IMR-90 (cell line): ENCODE results near the gene KRTAP5-5. TPM values are rescaled to one million over a fixed set of nuclear protein-coding genes. Genes with fewer than 3 reads are reported as not detected.

Source experiments
- ATAC-seq: fragments of 200-7000 bp; cut with Tn5 transposase; 2 replicates; pipeline ENCODE4 v1.9.1; 2020; ENCODE audit warnings: low read depth, mild to moderate bottlenecking, moderate library complexity
- BruUV-seq: library from RNA; stranded (reverse); fragments of 400-500 nt; replicated peaks from 2 replicates; lab custom pipeline; 2021; lab: Mats Ljungman, UMichigan
- CTCF ChIA-PET: fragments of 300-600 bp; formaldehyde crosslinking; extraction: SDS; loops from one replicate; lab custom pipeline; 2021; ENCODE audit warnings: antibody characterized with exemption; lab: Yijun Ruan, JAX
- POLR2A ChIA-PET: fragments of 300-600 bp; sonication (Branson Sonifier 250); formaldehyde crosslinking; loops from one replicate; lab custom pipeline; 2022; ENCODE audit warnings: antibody characterized with exemption; ENCODE audit not compliant: unreplicated experiment; lab: Charles Lee
- DNase-seq: peaks from one replicate; pipeline ENCODE4 v3.0.0; 2013
- H2AFZ ChIP-seq: replicated peaks from 2 replicates; pipeline ENCODE3; 2013; ENCODE audit warnings: low read length, mild to moderate bottlenecking; ENCODE audit not compliant: poor library complexity
- H2AK5ac ChIP-seq: 2 replicates; pipeline ENCODE4 v1.6.1; 2013; ENCODE audit warnings: low read depth, low read length, inconsistent platforms
- H2AK9ac ChIP-seq: replicated peaks from 2 replicates; pipeline ENCODE3; 2013; ENCODE audit warnings: mild to moderate bottlenecking, low read depth, low read length, moderate library complexity; ENCODE audit not compliant: poor library complexity
- H2BK120ac ChIP-seq: 2 replicates; pipeline ENCODE4 v1.6.1; 2013; ENCODE audit warnings: low read depth, low read length, inconsistent platforms
- H2BK15ac ChIP-seq: 3 replicates; pipeline ENCODE4 v1.6.1; 2013; ENCODE audit warnings: low read depth, low read length, inconsistent platforms
- H2BK20ac ChIP-seq: 2 replicates; pipeline ENCODE4 v1.6.1; 2013; ENCODE audit warnings: low read depth, mild to moderate bottlenecking, inconsistent platforms, low read length, moderate library complexity
- H2BK5ac ChIP-seq: 2 replicates; pipeline ENCODE4 v1.6.1; 2013; ENCODE audit warnings: mild to moderate bottlenecking, low read depth, low read length, inconsistent platforms; ENCODE audit not compliant: poor library complexity, severe bottlenecking
- H3K14ac ChIP-seq: replicated peaks from 2 replicates; pipeline ENCODE4 v1.6.1; 2013; ENCODE audit warnings: low read depth, low read length, inconsistent platforms
- H3K18ac ChIP-seq: 2 replicates; pipeline ENCODE4 v1.6.1; 2013; ENCODE audit warnings: low read depth, low read length, control low read depth
- H3K23ac ChIP-seq: 2 replicates; pipeline ENCODE4 v1.6.1; 2013; ENCODE audit warnings: low read depth, low read length, inconsistent platforms
- H3K27ac ChIP-seq: 2 replicates; pipeline ENCODE4 v1.5.1; 2013; ENCODE audit warnings: mild to moderate bottlenecking, control low read depth, low read length; ENCODE audit not compliant: insufficient read depth
- H3K27me3 ChIP-seq: 2 replicates; pipeline ENCODE4 v1.6.1; 2013; ENCODE audit warnings: low read length; ENCODE audit not compliant: control insufficient read depth, insufficient read depth
- H3K36me3 ChIP-seq: 2 replicates; pipeline ENCODE4 v1.6.1; 2013; ENCODE audit warnings: low read length, mixed read lengths; ENCODE audit not compliant: control insufficient read depth, insufficient read depth
- H3K4ac ChIP-seq: 2 replicates; pipeline ENCODE4 v1.6.1; 2013; ENCODE audit warnings: low read depth, low read length, inconsistent platforms
- H3K4me1 ChIP-seq: 2 replicates; pipeline ENCODE4 v1.6.1; 2013; ENCODE audit warnings: low read length, mixed read lengths; ENCODE audit not compliant: control insufficient read depth, insufficient read depth
- H3K4me2 ChIP-seq: 2 replicates; pipeline ENCODE4 v1.6.1; 2013; ENCODE audit warnings: low read depth, mild to moderate bottlenecking, control low read depth, low read length, moderate library complexity
- H3K4me3 ChIP-seq: 2 replicates; pipeline ENCODE4 v1.5.1; 2013; ENCODE audit warnings: low read depth, mild to moderate bottlenecking, control low read depth, low read length, moderate library complexity; ENCODE audit not compliant: insufficient read depth
- H3K56ac ChIP-seq: 2 replicates; pipeline ENCODE4 v1.6.1; 2013; ENCODE audit warnings: low read length, inconsistent platforms; ENCODE audit not compliant: insufficient read depth; ENCODE audit errors: extremely low read depth
- H3K79me1 ChIP-seq, 2 experiments: 2 replicates each; pipeline ENCODE4 v1.6.1; 2013; ENCODE audit warnings: low read length in 2 of 2, inconsistent platforms in 1 of 2, low read depth in 1 of 2
- H3K9ac ChIP-seq: 2 replicates; pipeline ENCODE4 v1.6.1; 2013; ENCODE audit warnings: low read depth, low read length, control low read depth
- H3K9me1 ChIP-seq: 2 replicates; pipeline ENCODE4 v1.6.1; 2013; ENCODE audit warnings: low read length, inconsistent platforms; ENCODE audit not compliant: insufficient read depth
- H3K9me3 ChIP-seq: 2 replicates; pipeline ENCODE4 v1.6.1; 2013; ENCODE audit warnings: low read length; ENCODE audit not compliant: control insufficient read depth, insufficient read depth
- H4K20me1 ChIP-seq: 2 replicates; pipeline ENCODE4 v1.6.1; 2013; ENCODE audit warnings: low read length, inconsistent platforms; ENCODE audit not compliant: insufficient read depth
- H4K5ac ChIP-seq: 2 replicates; pipeline ENCODE4 v1.6.1; 2013; ENCODE audit warnings: mild to moderate bottlenecking, low read depth, low read length, control low read depth
- H4K8ac ChIP-seq, 2 experiments: 2 replicates each; pipeline ENCODE4 v1.6.1; 2013; ENCODE audit warnings: low read depth in 2 of 2, low read length in 2 of 2, control low read depth in 1 of 2, inconsistent platforms in 1 of 2
- H4K91ac ChIP-seq: 2 replicates; pipeline ENCODE4 v1.6.1; 2013; ENCODE audit warnings: low read depth, low read length, inconsistent platforms; ENCODE audit not compliant: insufficient read depth
- BHLHE40 ChIP-seq: fragments of 150-350 bp; IDR thresholded peaks from 2 replicates; pipeline ENCODE4 v1.6.1; 2016; ENCODE audit warnings: mild to moderate bottlenecking, low read depth, low read length
- CEBPB ChIP-seq: IDR thresholded peaks from 2 replicates; pipeline ENCODE4 v1.6.1; 2012; ENCODE audit warnings: low read depth, low read length, improper control_type of control experiment
- FOS ChIP-seq: fragments of 150-350 bp; IDR thresholded peaks from 2 replicates; pipeline ENCODE4 v1.6.1; 2016; ENCODE audit warnings: low read depth, low read length
- MAFK ChIP-seq: IDR thresholded peaks from 2 replicates; pipeline ENCODE4 v1.6.1; 2012; ENCODE audit warnings: low read depth, low read length, improper control_type of control experiment
- MAZ ChIP-seq: IDR thresholded peaks from 2 replicates; pipeline ENCODE4 v1.6.1; 2012; ENCODE audit warnings: low read depth, mild to moderate bottlenecking, low read length, improper control_type of control experiment, moderate library complexity, borderline replicate concordance
- MXI1 ChIP-seq: IDR thresholded peaks from 2 replicates; pipeline ENCODE4 v1.6.1; 2012; ENCODE audit warnings: low read depth, mild to moderate bottlenecking, low read length, moderate library complexity, borderline replicate concordance
- NFE2L2 ChIP-seq: fragments of 150-350 bp; IDR thresholded peaks from 2 replicates; pipeline ENCODE4 v1.6.1; 2016; ENCODE audit warnings: low read depth, mild to moderate bottlenecking, low read length
- POLR2A ChIP-seq: IDR thresholded peaks from 2 replicates; pipeline ENCODE4 v1.6.1; 2012; ENCODE audit warnings: mild to moderate bottlenecking, low read depth, low read length
- RFX5 ChIP-seq: IDR thresholded peaks from 2 replicates; pipeline ENCODE4 v1.8.0; 2012; ENCODE audit warnings: low read depth, mild to moderate bottlenecking, low read length, moderate library complexity
- WGBS, 2 experiments: methylation state at CpG; one replicate each; pipeline versions ENCODE4 v1.1.5 to v1.1.7; 2013; ENCODE audit warnings: missing lambda C conversion rate in 2 of 2; ENCODE audit not compliant: insufficient read length in 1 of 2; ENCODE audit errors: extremely low coverage in 2 of 2; 5-methylcytosine and 5-hydroxymethylcytosine counted together
- dilution Hi-C: fragments of 300-500 bp; cut with HindIII; formaldehyde crosslinking; loops from one replicate; pipeline ENCODE4 v1.14.3; 2018; ENCODE audit warnings: low sequenced_read_pairs; ENCODE audit not compliant: unreplicated experiment
- in situ Hi-C: fragments of 300-500 bp; cut with MboI; formaldehyde crosslinking; loops from 3 replicates; pipeline ENCODE4 v1.14.3; 2019; ENCODE audit warnings: low sequenced_read_pairs, inconsistent platforms, mixed read lengths
- intact Hi-C: fragments of 100-400 bp; cut with micrococcal nuclease; formaldehyde crosslinking; loops from 2 replicates; pipeline ENCODE4 v1.10.0; 2022
- polyA plus RNA-seq, 3 experiments: library from polyadenylated mRNA; depleted of rRNA; stranded (reverse); fragments of >200 nt; gene quantifications; 2 replicates each; pipeline ENCODE4 v1.2.3, GENCODE V29; 2012; ENCODE audit warnings: low replicate concordance in 1 of 3
- total RNA-seq: library from RNA; depleted of rRNA; stranded (reverse); fragments of >200 nt; gene quantifications from 2 replicates; pipeline ENCODE4 v1.2.3, GENCODE V29; 2012
- TF ChIP-seq, protein P1 (sequence below): fragments of 150-350 bp; IDR thresholded peaks from 2 replicates; pipeline ENCODE4 v1.6.1; 2017; ENCODE audit warnings: mild to moderate bottlenecking, antibody characterized with exemption, low read length, low read depth
- TF ChIP-seq, protein P2 (sequence below): conservative IDR thresholded peaks from 2 replicates; pipeline ENCODE4 v1.5.1; 2012; ENCODE audit warnings: mild to moderate bottlenecking, low read depth, low read length, improper control_type of control experiment
- TF ChIP-seq, protein P3 (sequence below): fragments of 150-350 bp; IDR thresholded peaks from 2 replicates; pipeline ENCODE4 v1.6.1; 2016; ENCODE audit warnings: low read depth, mild to moderate bottlenecking, low read length, moderate library complexity, borderline replicate concordance

KRTAP5-5 gene
- total and polyA plus RNA-seq, 2 of the 4 experiments (the other 2 are of a cell fraction): not detected

DNA sequence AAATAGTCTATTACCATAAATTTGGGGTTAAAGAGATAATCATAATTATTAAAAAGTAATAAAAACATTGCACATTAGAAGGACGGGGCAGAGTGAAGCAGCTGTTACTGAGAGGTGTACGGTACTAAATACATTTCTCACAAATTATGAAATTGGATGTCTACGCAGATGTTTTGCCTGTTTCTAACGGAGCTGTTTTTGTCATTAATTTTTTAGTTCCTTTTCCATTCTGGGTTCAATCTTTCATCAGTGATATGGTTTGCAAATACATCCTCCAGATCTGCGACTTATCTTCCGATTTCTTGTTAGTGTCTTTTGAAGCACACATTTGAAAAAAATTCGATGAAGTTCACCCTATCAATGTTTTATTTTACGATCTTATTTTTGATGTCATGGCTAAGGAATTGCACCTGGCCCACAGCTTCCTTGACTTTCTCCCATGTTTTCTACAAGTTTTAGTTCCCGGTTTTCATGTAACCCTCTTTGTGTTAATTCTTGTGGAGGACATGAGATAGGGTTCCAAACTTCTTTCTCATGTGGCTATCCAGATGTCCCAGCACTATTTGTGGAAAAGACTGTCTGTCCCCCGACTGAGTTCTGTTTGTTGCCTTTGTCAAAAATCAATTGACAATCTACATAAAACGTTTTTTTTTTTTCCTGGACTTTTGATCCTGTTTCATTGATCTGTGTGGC lies 46.1 kb downstream of the KRTAP5-5 start:
- no peak overlapping the region for H2AFZ ChIP-seq
- dilution Hi-C loops (no loop called here), intact Hi-C loops (no loop called here), in situ Hi-C loops (no loop called here)
- 50% methylated on average over 1 of the region's 11 CpGs; no CpG with 5 or more reads in 1 of the 2 experiments for WGBS, 2 experiments
- no peak overlapping the region for H3K4ac ChIP-seq
- H4K20me1 ChIP-seq: no peaks in the 10 kb centered on the region
- H3K27me3 ChIP-seq: peaks cover 41% of the 10 kb centered on the region
- no peak for DNase-seq
- H2BK120ac ChIP-seq: no peak overlapping the region
- H4K91ac ChIP-seq: no peak overlapping the region
- no peak overlapping the region for H3K9ac ChIP-seq
- TF ChIP-seq, protein P1, sequence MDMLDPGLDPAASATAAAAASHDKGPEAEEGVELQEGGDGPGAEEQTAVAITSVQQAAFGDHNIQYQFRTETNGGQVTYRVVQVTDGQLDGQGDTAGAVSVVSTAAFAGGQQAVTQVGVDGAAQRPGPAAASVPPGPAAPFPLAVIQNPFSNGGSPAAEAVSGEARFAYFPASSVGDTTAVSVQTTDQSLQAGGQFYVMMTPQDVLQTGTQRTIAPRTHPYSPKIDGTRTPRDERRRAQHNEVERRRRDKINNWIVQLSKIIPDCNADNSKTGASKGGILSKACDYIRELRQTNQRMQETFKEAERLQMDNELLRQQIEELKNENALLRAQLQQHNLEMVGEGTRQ: no peak
- TF ChIP-seq, protein P2, sequence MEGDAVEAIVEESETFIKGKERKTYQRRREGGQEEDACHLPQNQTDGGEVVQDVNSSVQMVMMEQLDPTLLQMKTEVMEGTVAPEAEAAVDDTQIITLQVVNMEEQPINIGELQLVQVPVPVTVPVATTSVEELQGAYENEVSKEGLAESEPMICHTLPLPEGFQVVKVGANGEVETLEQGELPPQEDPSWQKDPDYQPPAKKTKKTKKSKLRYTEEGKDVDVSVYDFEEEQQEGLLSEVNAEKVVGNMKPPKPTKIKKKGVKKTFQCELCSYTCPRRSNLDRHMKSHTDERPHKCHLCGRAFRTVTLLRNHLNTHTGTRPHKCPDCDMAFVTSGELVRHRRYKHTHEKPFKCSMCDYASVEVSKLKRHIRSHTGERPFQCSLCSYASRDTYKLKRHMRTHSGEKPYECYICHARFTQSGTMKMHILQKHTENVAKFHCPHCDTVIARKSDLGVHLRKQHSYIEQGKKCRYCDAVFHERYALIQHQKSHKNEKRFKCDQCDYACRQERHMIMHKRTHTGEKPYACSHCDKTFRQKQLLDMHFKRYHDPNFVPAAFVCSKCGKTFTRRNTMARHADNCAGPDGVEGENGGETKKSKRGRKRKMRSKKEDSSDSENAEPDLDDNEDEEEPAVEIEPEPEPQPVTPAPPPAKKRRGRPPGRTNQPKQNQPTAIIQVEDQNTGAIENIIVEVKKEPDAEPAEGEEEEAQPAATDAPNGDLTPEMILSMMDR: no peak
- TF ChIP-seq FOS: no peak
- TF ChIP-seq, protein P3, sequence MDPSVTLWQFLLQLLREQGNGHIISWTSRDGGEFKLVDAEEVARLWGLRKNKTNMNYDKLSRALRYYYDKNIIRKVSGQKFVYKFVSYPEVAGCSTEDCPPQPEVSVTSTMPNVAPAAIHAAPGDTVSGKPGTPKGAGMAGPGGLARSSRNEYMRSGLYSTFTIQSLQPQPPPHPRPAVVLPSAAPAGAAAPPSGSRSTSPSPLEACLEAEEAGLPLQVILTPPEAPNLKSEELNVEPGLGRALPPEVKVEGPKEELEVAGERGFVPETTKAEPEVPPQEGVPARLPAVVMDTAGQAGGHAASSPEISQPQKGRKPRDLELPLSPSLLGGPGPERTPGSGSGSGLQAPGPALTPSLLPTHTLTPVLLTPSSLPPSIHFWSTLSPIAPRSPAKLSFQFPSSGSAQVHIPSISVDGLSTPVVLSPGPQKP: no peak
- no peak for TF ChIP-seq CEBPB
- no peak for TF ChIP-seq NFE2L2
- no peak for TF ChIP-seq MAFK
- TF ChIP-seq MAZ: no peak
- no peak for TF ChIP-seq MXI1
- TF ChIP-seq BHLHE40: no peak
- no peak for TF ChIP-seq RFX5
- TF ChIP-seq POLR2A: no peak
- H3K4me2 ChIP-seq: no peak overlapping the region
- ChIA-PET POLR2A (no interaction called here), CTCF (interaction anchor here (0.8 kb wide), 1 partner anchor 19 kb away, joined by 3 read pairs; no protein-coding TSS in a partner anchor)
- H3K4me1 ChIP-seq: no peaks in the 10 kb centered on the region
- H4K5ac ChIP-seq: no peak overlapping the region
- no peaks in the 10 kb centered on the region for H3K36me3 ChIP-seq
- H3K4me3 ChIP-seq: no peak overlapping the region
- no peak overlapping the region for H3K14ac ChIP-seq
- H3K9me1 ChIP-seq: no peaks in the 10 kb centered on the region; the same call in 1 of the 2 replicates
- H3K27ac ChIP-seq: no peak overlapping the region
- H2BK5ac ChIP-seq: no peak overlapping the region
- H4K8ac ChIP-seq: no peak overlapping the region
- H2BK15ac ChIP-seq: no peak overlapping the region
- no peak overlapping the region for H2AK9ac ChIP-seq
- no peak overlapping the region for H2BK20ac ChIP-seq
- H3K23ac ChIP-seq: no peak overlapping the region
- H2AK5ac ChIP-seq: no peak overlapping the region
- peaks cover 4% of the 10 kb centered on the region; the same call in 1 of the 2 replicates for H3K9me3 ChIP-seq
- H3K18ac ChIP-seq: no peak overlapping the region
- BruUV-seq: no TSS peak
- no peaks in the 10 kb centered on the region for H3K79me1 ChIP-seq
- no peak for ATAC-seq
- H3K56ac ChIP-seq: no peak overlapping the region
